Activated naive CD8-positive, alpha-beta T cell treated with anti-CD3 and anti-CD28 coated beads for 36 hours (primary cell): ENCODE results near the gene LINC00632. TPM values are rescaled to one million over a fixed set of nuclear protein-coding genes. Genes with fewer than 3 reads are reported as not detected.

Experiments used
- DNase-seq: peaks from one replicate; pipeline ENCODE4 v3.0.0; 2021
- H3K27ac Mint-ChIP-seq: one replicate; pipeline ENCODE4 v1.8.0; 2022; ENCODE audit warnings: mild to moderate bottlenecking, moderate library complexity, mixed read lengths
- H3K27me3 Mint-ChIP-seq: one replicate; pipeline ENCODE4 v1.8.0; 2022; ENCODE audit warnings: mild to moderate bottlenecking, mixed read lengths
- H3K36me3 Mint-ChIP-seq: one replicate; pipeline ENCODE4 v1.8.0; 2021; ENCODE audit warnings: mild to moderate bottlenecking, mixed read lengths
- H3K4me1 Mint-ChIP-seq: one replicate; pipeline ENCODE4 v1.8.0; 2021; ENCODE audit warnings: mixed read lengths
- H3K4me3 Mint-ChIP-seq: one replicate; pipeline ENCODE4 v1.8.0; 2022; ENCODE audit warnings: mild to moderate bottlenecking, moderate library complexity, mixed read lengths
- H3K9me3 Mint-ChIP-seq: one replicate; pipeline ENCODE4 v1.8.0; 2022; ENCODE audit warnings: mixed read lengths
- total RNA-seq, 2 experiments: library from RNA; stranded (reverse); gene quantifications; one replicate each; pipeline ENCODE4 v1.2.3, GENCODE V29; 2021

LINC00632 gene
- total RNA-seq, 2 experiments from 2014 or later, result 0.02 TPM; not detected in 1

GRCh38 chrX:140724736-140725135, 15.2 kb downstream of the LINC00632 start:
- DNase-seq, result no peak
- H3K4me3 Mint-ChIP-seq, result no peak overlapping the region
- H3K36me3 Mint-ChIP-seq, result no peaks in the 10 kb centered on the region
- H3K27me3 Mint-ChIP-seq, result no peaks in the 10 kb centered on the region
- no peaks in the 10 kb centered on the region for H3K9me3 Mint-ChIP-seq
- H3K4me1 Mint-ChIP-seq, result no peaks in the 10 kb centered on the region
- no peak overlapping the region for H3K27ac Mint-ChIP-seq

DNA sequence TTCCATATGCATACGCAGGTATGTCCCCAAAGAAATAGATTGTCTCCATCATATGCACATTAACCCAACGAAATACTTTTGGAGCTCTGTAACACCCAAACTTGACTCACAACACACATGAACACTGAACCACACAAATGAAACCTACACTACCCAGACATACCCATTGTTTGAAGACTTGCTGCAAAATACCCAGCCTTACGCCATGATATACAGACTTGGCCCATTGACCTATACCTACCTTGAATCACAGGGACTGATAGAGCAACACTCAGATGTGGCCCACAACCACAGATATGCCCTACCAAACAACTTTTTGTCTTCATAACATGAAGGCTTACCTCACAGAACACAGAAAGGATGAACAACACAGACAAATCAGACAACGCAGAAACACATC, 15.9 kb downstream of the LINC00632 start:
- H3K27me3 Mint-ChIP-seq, result no peaks in the 10 kb centered on the region
- no peaks in the 10 kb centered on the region for H3K36me3 Mint-ChIP-seq
- H3K27ac Mint-ChIP-seq, result no peak overlapping the region
- H3K4me3 Mint-ChIP-seq, result no peak overlapping the region
- DNase-seq, result no peak
- no peaks in the 10 kb centered on the region for H3K4me1 Mint-ChIP-seq
- no peaks in the 10 kb centered on the region for H3K9me3 Mint-ChIP-seq

- no peaks in the 10 kb centered on the region for H3K27me3 Mint-ChIP-seq
- H3K4me3 Mint-ChIP-seq, result no peak overlapping the region
- H3K36me3 Mint-ChIP-seq, result no peaks in the 10 kb centered on the region
- no peak for DNase-seq
- H3K9me3 Mint-ChIP-seq, result no peaks in the 10 kb centered on the region
- H3K4me1 Mint-ChIP-seq, result no peaks in the 10 kb centered on the region
- H3K27ac Mint-ChIP-seq, result no peak overlapping the region
These were observed 24.3 kb downstream of the LINC00632 start for GRCh38 chrX:140733766-140734342.

DNA sequence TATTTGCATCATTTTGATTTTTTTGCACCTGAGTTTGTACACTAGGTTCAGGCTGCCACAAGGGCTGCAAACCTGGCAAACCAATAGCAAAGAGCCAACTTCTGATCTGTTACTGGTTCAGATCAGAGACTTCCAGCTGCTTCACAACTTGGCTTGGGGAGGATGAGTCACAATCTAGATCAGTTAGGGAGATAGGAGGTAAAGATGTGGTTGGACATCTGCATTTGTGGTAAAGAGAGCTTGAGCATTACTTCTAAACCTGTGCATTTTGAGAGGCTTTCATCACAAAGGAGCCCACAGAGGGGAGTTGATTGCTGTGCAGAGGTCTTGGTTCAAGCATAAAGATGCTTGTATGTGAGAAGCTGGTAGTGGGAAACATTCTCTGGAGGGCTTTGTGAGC, 34.5 kb downstream of the LINC00632 start:
- no peak overlapping the region for H3K4me3 Mint-ChIP-seq
- H3K27ac Mint-ChIP-seq, result no peak overlapping the region
- no peaks in the 10 kb centered on the region for H3K9me3 Mint-ChIP-seq
- H3K4me1 Mint-ChIP-seq, result no peaks in the 10 kb centered on the region
- H3K27me3 Mint-ChIP-seq, result no peaks in the 10 kb centered on the region
- no peaks in the 10 kb centered on the region for H3K36me3 Mint-ChIP-seq
- no peak for DNase-seq

- Mint-ChIP-seq H3K27me3 (no peaks in the 10 kb centered on the region), H3K4me3 (no peak overlapping the region), H3K4me1 (no peaks in the 10 kb centered on the region), H3K27ac (no peak overlapping the region), H3K36me3 (no peaks in the 10 kb centered on the region), H3K9me3 (no peaks in the 10 kb centered on the region)
- no peak for DNase-seq
These were observed 47.4 kb downstream of the LINC00632 start for GRCh38 chrX:140756941-140757340.

- Mint-ChIP-seq H3K27me3 (peaks cover 24% of the 10 kb centered on the region), H3K4me3 (no peak overlapping the region), H3K9me3 (no peaks in the 10 kb centered on the region), H3K27ac (no peak overlapping the region), H3K36me3 (no peaks in the 10 kb centered on the region), H3K4me1 (peaks cover 3% of the 10 kb centered on the region)
- DNase-seq, result no peak
These were observed 52.5 kb downstream of the LINC00632 start for GRCh38 chrX:140762061-140762460.

- Mint-ChIP-seq H3K27ac (no peak overlapping the region), H3K4me1 (peaks cover 3% of the 10 kb centered on the region), H3K27me3 (peaks cover 24% of the 10 kb centered on the region), H3K9me3 (no peaks in the 10 kb centered on the region), H3K4me3 (no peak overlapping the region), H3K36me3 (no peaks in the 10 kb centered on the region)
- no peak for DNase-seq
These were observed 54.9 kb downstream of the LINC00632 start for GRCh38 chrX:140764401-140764919.

DNA sequence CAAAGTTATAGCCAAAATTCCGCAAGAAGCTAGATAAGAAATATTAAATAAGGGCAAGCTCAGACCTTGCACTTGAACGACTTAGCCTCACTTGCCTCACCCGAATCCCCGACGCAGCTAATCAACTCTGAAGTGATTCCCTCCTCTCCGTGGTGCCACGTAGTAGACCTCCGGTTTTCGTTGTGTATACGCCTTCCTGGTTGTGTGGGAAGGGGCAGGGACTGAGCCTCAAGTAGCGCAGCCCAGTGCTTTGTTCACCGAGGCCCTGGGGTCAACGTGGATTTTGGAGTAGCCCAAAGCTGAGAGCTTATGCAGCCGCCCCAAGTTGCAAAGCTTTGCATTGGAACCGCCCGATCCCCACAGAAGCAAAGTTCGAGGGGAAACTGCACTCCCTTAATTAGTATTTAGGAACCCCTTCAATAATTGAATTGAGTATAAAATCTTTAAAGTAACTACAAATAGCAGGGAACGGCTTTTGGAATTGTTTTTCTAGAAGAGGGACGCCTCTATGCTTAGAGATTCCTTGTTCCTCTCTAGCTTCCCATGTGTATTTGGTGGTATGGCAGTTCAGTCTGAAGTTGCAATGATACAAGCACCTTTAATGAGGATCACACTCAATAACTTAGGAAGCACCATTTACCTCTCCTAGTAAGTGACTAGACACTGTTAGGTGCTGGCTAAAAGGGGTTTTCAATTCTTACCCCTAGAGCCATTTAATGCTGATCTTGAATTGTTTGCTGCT, 55.7 kb downstream of the LINC00632 start:
- DNase-seq, result no peak
- Mint-ChIP-seq H3K27me3 (peaks cover 24% of the 10 kb centered on the region), H3K27ac (no peak overlapping the region), H3K4me3 (no peak overlapping the region), H3K9me3 (no peaks in the 10 kb centered on the region), H3K36me3 (no peaks in the 10 kb centered on the region), H3K4me1 (peaks cover 3% of the 10 kb centered on the region)

- DNase-seq, result no peak
- Mint-ChIP-seq H3K27me3 (peaks cover 24% of the 10 kb centered on the region), H3K9me3 (no peaks in the 10 kb centered on the region), H3K4me1 (peaks cover 3% of the 10 kb centered on the region), H3K4me3 (no peak overlapping the region), H3K36me3 (no peaks in the 10 kb centered on the region), H3K27ac (no peak overlapping the region)
These were observed 56.6 kb downstream of the LINC00632 start for GRCh38 chrX:140766024-140766611.

- DNase-seq, result no peak
- Mint-ChIP-seq H3K4me3 (no peak overlapping the region), H3K27ac (no peak overlapping the region), H3K36me3 (no peaks in the 10 kb centered on the region), H3K9me3 (no peaks in the 10 kb centered on the region), H3K4me1 (peaks cover 3% of the 10 kb centered on the region), H3K27me3 (peaks cover 24% of the 10 kb centered on the region)
These were observed 58.1 kb downstream of the LINC00632 start for GRCh38 chrX:140767646-140768045.

DNA sequence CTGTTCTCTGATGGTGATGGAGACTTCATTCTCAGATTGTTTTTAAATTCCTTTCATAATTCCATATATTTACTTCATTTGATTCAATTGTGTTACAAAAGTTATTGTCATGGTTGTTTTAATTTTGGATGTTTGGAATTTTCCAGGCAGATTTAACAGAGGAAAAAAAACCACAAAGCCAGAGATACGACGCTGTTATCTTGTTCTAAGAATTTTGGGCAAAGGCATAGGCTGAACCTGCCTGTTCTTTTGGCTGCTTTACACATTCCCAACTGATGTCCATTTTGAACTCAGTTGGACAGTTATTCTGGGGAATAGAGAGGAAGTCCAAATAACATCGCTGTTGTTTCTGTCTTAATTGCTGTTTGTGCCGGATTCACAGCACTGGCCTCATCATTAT, 65.7 kb downstream of the LINC00632 start:
- no peaks in the 10 kb centered on the region for H3K9me3 Mint-ChIP-seq
- no peaks in the 10 kb centered on the region for H3K36me3 Mint-ChIP-seq
- no peak overlapping the region for H3K27ac Mint-ChIP-seq
- DNase-seq, result no peak
- no peaks in the 10 kb centered on the region for H3K27me3 Mint-ChIP-seq
- no peak overlapping the region for H3K4me3 Mint-ChIP-seq
- H3K4me1 Mint-ChIP-seq, result no peaks in the 10 kb centered on the region

DNA sequence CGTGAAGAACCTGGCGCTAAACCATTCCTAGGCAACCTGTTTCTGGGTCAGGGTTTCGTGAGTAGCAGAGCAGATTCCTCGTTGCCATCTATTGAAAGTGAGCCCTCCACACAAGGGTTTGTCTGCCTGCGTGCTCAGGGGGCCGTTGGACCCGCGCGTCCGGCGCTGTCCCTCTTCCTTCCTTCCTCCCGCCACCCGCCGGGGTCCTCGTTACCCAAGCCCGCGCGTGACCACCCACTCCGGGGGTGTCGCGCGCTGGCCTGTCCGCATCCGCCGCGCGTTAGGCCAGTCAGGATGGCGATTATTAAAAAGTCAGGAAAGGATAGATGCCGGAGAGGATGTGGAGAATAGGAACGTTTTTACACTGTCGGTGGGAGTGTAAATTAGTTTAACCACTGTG, 66.8 kb downstream of the LINC00632 start:
- Mint-ChIP-seq H3K4me1 (no peaks in the 10 kb centered on the region), H3K9me3 (no peaks in the 10 kb centered on the region), H3K27ac (no peak overlapping the region), H3K36me3 (no peaks in the 10 kb centered on the region), H3K27me3 (no peaks in the 10 kb centered on the region), H3K4me3 (no peak overlapping the region)
- DNase-seq, result no peak

DNA sequence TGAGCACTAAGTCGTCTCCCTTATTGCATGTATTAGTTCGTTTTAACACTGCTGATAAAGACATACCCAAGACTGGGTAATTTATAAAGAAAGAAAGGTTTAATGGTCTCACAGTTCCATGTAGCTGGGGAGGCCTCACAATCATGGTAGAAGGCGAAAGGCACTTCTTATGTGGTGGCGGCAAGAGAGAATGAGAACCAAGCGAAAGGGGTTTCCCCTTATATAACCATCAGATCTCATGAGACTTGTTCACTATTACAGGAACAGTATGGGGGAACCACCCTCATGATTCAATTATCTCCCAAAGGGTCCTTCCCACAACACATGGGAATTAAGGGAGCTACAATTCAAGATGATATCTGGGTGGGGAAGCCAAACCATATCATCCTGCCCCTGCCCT, 85.1 kb downstream of the LINC00632 start:
- no peaks in the 10 kb centered on the region for H3K36me3 Mint-ChIP-seq
- DNase-seq, result no peak
- no peaks in the 10 kb centered on the region for H3K4me1 Mint-ChIP-seq
- no peaks in the 10 kb centered on the region for H3K9me3 Mint-ChIP-seq
- H3K4me3 Mint-ChIP-seq, result no peak overlapping the region
- no peak overlapping the region for H3K27ac Mint-ChIP-seq
- no peaks in the 10 kb centered on the region for H3K27me3 Mint-ChIP-seq

GRCh38 chrX:140799216-140799615, 89.7 kb downstream of the LINC00632 start:
- H3K4me1 Mint-ChIP-seq, result no peaks in the 10 kb centered on the region
- H3K4me3 Mint-ChIP-seq, result no peak overlapping the region
- no peak overlapping the region for H3K27ac Mint-ChIP-seq
- no peaks in the 10 kb centered on the region for H3K9me3 Mint-ChIP-seq
- no peaks in the 10 kb centered on the region for H3K27me3 Mint-ChIP-seq
- H3K36me3 Mint-ChIP-seq, result no peaks in the 10 kb centered on the region
- DNase-seq, result no peak

- no peak overlapping the region for H3K27ac Mint-ChIP-seq
- no peak overlapping the region for H3K4me3 Mint-ChIP-seq
- no peaks in the 10 kb centered on the region for H3K36me3 Mint-ChIP-seq
- no peaks in the 10 kb centered on the region for H3K9me3 Mint-ChIP-seq
- no peaks in the 10 kb centered on the region for H3K27me3 Mint-ChIP-seq
- DNase-seq, result no peak
- no peaks in the 10 kb centered on the region for H3K4me1 Mint-ChIP-seq
These were observed 94.7 kb downstream of the LINC00632 start for GRCh38 chrX:140804292-140804691.

GRCh38 chrX:140815868-140816267, 106.3 kb downstream of the LINC00632 start:
- H3K36me3 Mint-ChIP-seq, result no peaks in the 10 kb centered on the region
- no peak for DNase-seq
- no peaks in the 10 kb centered on the region for H3K4me1 Mint-ChIP-seq
- H3K27ac Mint-ChIP-seq, result no peak overlapping the region
- no peak overlapping the region for H3K4me3 Mint-ChIP-seq
- H3K9me3 Mint-ChIP-seq, result peaks cover 2% of the 10 kb centered on the region
- no peaks in the 10 kb centered on the region for H3K27me3 Mint-ChIP-seq
